Spleen (tissue), 11 donors: ENCODE measurements around the gene GLA. TPM values are rescaled to one million over a fixed set of nuclear protein-coding genes. Genes with fewer than 3 reads are reported as not detected.

Experiments used
- DNase-seq: peaks from one replicate; pipeline ENCODE4 v3.0.0-alpha.2; 2020
- H3K27ac ChIP-seq, 8 donors: fragments of 200-600 bp; sonication (generic) in 7 of 8; 1 replicate in 4 of 8; 2 replicates in 4 of 8; pipeline versions ENCODE4 v1.5.0 to v1.8.0; 2016 to 2021; ENCODE audit warnings: inconsistent platforms in 4 of 8, mild to moderate bottlenecking in 4 of 8, moderate library complexity in 1 of 8
- H3K27me3 ChIP-seq, 7 donors: fragments of 200-600 bp; sonication (generic) in 6 of 7; replicated peaks in 1 of 7; 1 replicate in 4 of 7; 2 replicates in 3 of 7; pipeline versions ENCODE4 v1.5.0 to v1.8.0; 2016 to 2021; ENCODE audit warnings: inconsistent platforms in 3 of 7, mild to moderate bottlenecking in 1 of 7
- H3K36me3 ChIP-seq, 6 donors: fragments of 200-600 bp; sonication (generic) in 5 of 6; 1 replicate in 4 of 6; 2 replicates in 2 of 6; pipeline versions ENCODE4 v1.5.0 to v1.8.0; 2016 to 2021; ENCODE audit warnings: inconsistent platforms in 2 of 6
- H3K4me1 ChIP-seq, 6 donors: fragments of 200-600 bp; sonication (generic) in 5 of 6; 1 replicate in 3 of 6; 2 replicates in 3 of 6; pipeline versions ENCODE4 v1.5.0 to v1.8.0; 2016 to 2021; ENCODE audit warnings: inconsistent platforms in 3 of 6
- H3K4me3 ChIP-seq, 8 donors: fragments of 200-600 bp; sonication (generic) in 7 of 8; 1 replicate in 4 of 8; 2 replicates in 4 of 8; pipeline versions ENCODE4 v1.5.0 to v1.8.0; 2016 to 2021; ENCODE audit warnings: inconsistent platforms in 4 of 8, mild to moderate bottlenecking in 4 of 8, moderate library complexity in 2 of 8
- H3K9me3 ChIP-seq, 8 donors: fragments of 200-600 bp; sonication (generic) in 7 of 8; 1 replicate in 4 of 8; 2 replicates in 4 of 8; pipeline versions ENCODE4 v1.5.0 to v1.8.0; 2016 to 2021; ENCODE audit warnings: inconsistent platforms in 4 of 8
- CTCF ChIP-seq, 11 experiments: fragments of 200-600 bp in 7 of 11; fragments of 450-650 bp in 4 of 11; sonication (generic) in 4 of 11; IDR thresholded peaks in 8 of 11; conservative IDR thresholded peaks in 3 of 11; 1 replicate in 7 of 11; 2 replicates in 4 of 11; pipeline versions ENCODE4 v1.4.0 to v1.8.0; 2016 to 2021; ENCODE audit warnings: antibody characterized with exemption in 11 of 11, inconsistent platforms in 4 of 11, mild to moderate bottlenecking in 1 of 11
- POLR2A ChIP-seq, 3 donors: fragments of 450-650 bp; IDR thresholded peaks; one replicate each; pipeline ENCODE4 v1.5.1; 2017; ENCODE audit warnings: antibody characterized with exemption in 3 of 3, mild to moderate bottlenecking in 1 of 3
- POLR2AphosphoS5 ChIP-seq, 3 donors: sonication (generic); formaldehyde crosslinking; IDR thresholded peaks; one replicate each; pipeline ENCODE4 v1.5.1; 2017; ENCODE audit warnings: antibody characterized with exemption in 3 of 3
- WGBS, 5 donors: extraction: QIAGEN DNeasy Blood & Tissue Kit in 3 of 5; methylation state at CpG; one replicate each; pipeline versions ENCODE4 v1.1.5 to v1.1.7; 2013 to 2018; 5-methylcytosine and 5-hydroxymethylcytosine counted together
- intact Hi-C: fragments of 100-400 bp; cut with DNase I; formaldehyde crosslinking; loops from one replicate; pipeline ENCODE4 v1.15.0; 2023; ENCODE audit warnings: low total_unique reads
- polyA plus RNA-seq, 3 donors: library from polyadenylated mRNA; stranded (reverse); fragments of 200-250 nt; gene quantifications; one replicate each; pipeline ENCODE4 v1.2.1, GENCODE V29; 2013
- total RNA-seq, 7 donors: library from RNA; depleted of rRNA in 3 of 7; stranded (reverse); fragments of >200 nt in 3 of 7; fragmentation: NEBNext Ultra II Directional in 4 of 7; extraction: Animal tissue kit (Norgen Biotek cat#: 25700) in 4 of 7; gene quantifications; one replicate each; pipeline versions ENCODE4 v1.1.0 to v1.2.1, GENCODE V29; 2016 to 2021
- donor health status: healthy with polysubstance abuse.
- donor health status: DM: no; HTN: no; CAD: no; lungs with moderate emphysema.
- donor health status: DM: no; HTN: no; CAD: no.
- donor health status: Bipolar disorder and iron deficiency.
- donor health status: healthy.
- donor health status: DM: no; HTN: no; CAD: no.
- donor health status: DM: yes; HTN: yes; CAD: no.

GLA gene
- total and polyA plus RNA-seq, 10 donors = 22.9 to 38.5 (median 31.2) TPM

- WGBS, 5 donors = 84 to 95% (median 90%) methylated on average over 7 of the region's 7 CpGs
- intact Hi-C loops = loop anchor here (5.0 kb wide), 1 partner anchor 381 kb away; no protein-coding TSS in a partner anchor
- Histone ChIP-seq H3K4me3 (no peak overlapping the region), H3K27ac (no peak overlapping the region), H3K36me3 (peaks cover 0 to 35% (median 8%) of the 10 kb centered on the region in 6 donors), H3K27me3 (peaks cover 0 to 7% (median 0%) of the 10 kb centered on the region in 7 donors), H3K4me1 (peaks cover 3 to 59% (median 20%) of the 10 kb centered on the region in 6 donors), H3K9me3 (no peaks in the 10 kb centered on the region)
- no peak for DNase-seq
- TF ChIP-seq POLR2AphosphoS5 (IDR thresholded peaks at IDR 0.05) (no peak), POLR2A (IDR thresholded peaks at IDR 0.05) (no peak), CTCF (IDR thresholded peaks at IDR 0.05 in 8 of 11, conservative IDR thresholded peaks at IDR 0.05 in 3 of 11) (no peak)
Measured at GRCh38 chrX:101416691-101417090, 9.0 kb upstream of the GLA start.

- Histone ChIP-seq H3K4me1 (peaks cover 8 to 71% (median 26%) of the 10 kb centered on the region in 6 donors), H3K27ac (peak overlapping the region in 7 of 8 donors; percentile 27 to 81 (median 53)), H3K36me3 (peaks cover 0 to 33% (median 8%) of the 10 kb centered on the region in 6 donors), H3K4me3 (no peak overlapping the region), H3K27me3 (peaks cover 0 to 7% (median 0%) of the 10 kb centered on the region in 7 donors), H3K9me3 (no peaks in the 10 kb centered on the region)
- WGBS, 5 donors = 33 to 53% (median 45%) methylated on average over 9 to 12 of the region's 12 CpGs
- TF ChIP-seq POLR2A (IDR thresholded peaks at IDR 0.05) = no peak
- TF ChIP-seq POLR2AphosphoS5 (IDR thresholded peaks at IDR 0.05) = no peak
- peak; percentile 24 to 79 (median 71) for TF ChIP-seq CTCF (IDR thresholded peaks at IDR 0.05 in 8 of 11, conservative IDR thresholded peaks at IDR 0.05 in 3 of 11)
- intact Hi-C loops = loop anchor here (5.0 kb wide), 1 partner anchor 382 kb away; no protein-coding TSS in a partner anchor
- no peak for DNase-seq
Measured at GRCh38 chrX:101415180-101416145, 7.7 kb upstream of the GLA start.

GRCh38 chrX:101411984-101412383, 4.3 kb upstream of the GLA start:
- peaks cover 21 to 71% (median 41%) of the 10 kb centered on the region in 6 donors for H3K4me1 ChIP-seq
- H3K36me3 ChIP-seq = peaks cover 0 to 33% (median 8%) of the 10 kb centered on the region in 6 donors
- H3K9me3 ChIP-seq = no peaks in the 10 kb centered on the region
- H3K27me3 ChIP-seq = no peaks in the 10 kb centered on the region
- no peak for TF ChIP-seq CTCF (IDR thresholded peaks at IDR 0.05 in 8 of 11, conservative IDR thresholded peaks at IDR 0.05 in 3 of 11)
- TF ChIP-seq POLR2AphosphoS5 (IDR thresholded peaks at IDR 0.05) = no peak
- TF ChIP-seq POLR2A (IDR thresholded peaks at IDR 0.05) = no peak
- intact Hi-C loops = no loop called here
- peak overlapping the region in 4 of 8 donors; percentile 16 to 55 (median 27) for H3K27ac ChIP-seq
- WGBS, 5 donors = 74 to 86% (median 76%) methylated on average over 8 to 10 of the region's 10 CpGs
- DNase-seq = no peak
- H3K4me3 ChIP-seq = no peak overlapping the region

GRCh38 chrX:101410461-101410860, 2.7 kb upstream of the GLA start:
- TF ChIP-seq POLR2A (IDR thresholded peaks at IDR 0.05) = no peak
- no peak for TF ChIP-seq CTCF (IDR thresholded peaks at IDR 0.05 in 8 of 11, conservative IDR thresholded peaks at IDR 0.05 in 3 of 11)
- TF ChIP-seq POLR2AphosphoS5 (IDR thresholded peaks at IDR 0.05) = no peak
- 53 to 55% (median 54%) methylated on average over 7 of the region's 7 CpGs for WGBS, 5 donors
- no peaks in the 10 kb centered on the region for H3K27me3 ChIP-seq
- peaks cover 0 to 33% (median 8%) of the 10 kb centered on the region in 6 donors for H3K36me3 ChIP-seq
- peak overlapping the region in 3 of 8 donors; percentile 3 to 73 (median 52) for H3K4me3 ChIP-seq
- H3K4me1 ChIP-seq = peaks cover 16 to 74% (median 42%) of the 10 kb centered on the region in 6 donors
- H3K27ac ChIP-seq = no peak overlapping the region
- intact Hi-C loops = no loop called here
- no peak for DNase-seq
- H3K9me3 ChIP-seq = no peaks in the 10 kb centered on the region
